Brain microvascular endothelial cell (primary cell): ENCODE data around the gene ANKRD65.

Experiments
- DNase-seq: peaks from one replicate; pipeline ENCODE4 v3.0.0-alpha.2; 2020
- H3K27ac ChIP-seq: fragments of 250-450 bp; sonication (Bioruptor Pico); 2 replicates; pipeline ENCODE4 v1.5.1; 2020; ENCODE audit warnings: mild to moderate bottlenecking, moderate library complexity
- H3K27me3 ChIP-seq: fragments of 250-450 bp; sonication (Bioruptor Pico); replicated peaks from 2 replicates; pipeline ENCODE4 v1.5.1; 2020; ENCODE audit warnings: mild to moderate bottlenecking
- H3K36me3 ChIP-seq: fragments of 250-450 bp; sonication (Bioruptor Pico); replicated peaks from 2 replicates; pipeline ENCODE4 v1.5.1; 2020; ENCODE audit warnings: mild to moderate bottlenecking
- H3K4me3 ChIP-seq: 2 replicates; pipeline ENCODE4 v1.5.1; 2011; ENCODE audit warnings: low read depth, mild to moderate bottlenecking, control low read depth, low read length, moderate library complexity
- in situ Hi-C: cut with HindIII; loops from 2 replicates; pipeline ENCODE4 v1.10.0; 2017; ENCODE audit warnings: low sequenced_read_pairs, low pct_ligation_motif_present
- TF ChIP-seq, protein P1 (sequence below): IDR thresholded peaks from 2 replicates; pipeline ENCODE4 v1.5.1; 2011; ENCODE audit warnings: low read depth, mild to moderate bottlenecking, moderate library complexity, low read length, control low read depth, inconsistent platforms; ENCODE audit errors: missing control alignments

The ANKRD65 gene

DNA sequence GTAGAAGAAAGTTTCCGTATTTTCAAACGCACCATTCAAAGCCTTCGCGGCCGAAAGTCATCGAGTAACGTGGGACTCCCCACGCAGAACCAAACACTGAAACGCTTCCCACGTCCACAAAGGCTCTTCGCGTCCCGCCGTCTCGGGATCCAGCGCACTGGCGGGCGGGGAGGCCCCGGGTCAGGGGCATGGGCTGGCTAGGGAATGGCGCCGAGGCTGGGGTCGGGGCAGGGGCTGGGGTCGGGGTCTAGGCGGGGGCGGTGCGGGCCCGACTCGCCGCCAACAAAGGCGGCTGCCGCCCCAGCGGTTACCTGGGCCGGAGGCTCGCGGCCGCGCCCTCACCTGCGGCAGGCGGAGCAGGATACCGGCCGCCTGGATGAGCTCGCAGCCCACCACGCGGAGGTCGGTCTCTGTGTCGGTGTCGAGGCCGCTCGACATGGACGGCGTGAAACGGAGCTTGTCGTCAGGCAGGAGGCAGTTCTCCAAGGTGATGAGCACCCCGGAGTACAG lies 22.3 kb downstream of the ANKRD65 start:
- peaks cover 42% of the 10 kb centered on the region for H3K36me3 ChIP-seq
- TF ChIP-seq, protein P1, sequence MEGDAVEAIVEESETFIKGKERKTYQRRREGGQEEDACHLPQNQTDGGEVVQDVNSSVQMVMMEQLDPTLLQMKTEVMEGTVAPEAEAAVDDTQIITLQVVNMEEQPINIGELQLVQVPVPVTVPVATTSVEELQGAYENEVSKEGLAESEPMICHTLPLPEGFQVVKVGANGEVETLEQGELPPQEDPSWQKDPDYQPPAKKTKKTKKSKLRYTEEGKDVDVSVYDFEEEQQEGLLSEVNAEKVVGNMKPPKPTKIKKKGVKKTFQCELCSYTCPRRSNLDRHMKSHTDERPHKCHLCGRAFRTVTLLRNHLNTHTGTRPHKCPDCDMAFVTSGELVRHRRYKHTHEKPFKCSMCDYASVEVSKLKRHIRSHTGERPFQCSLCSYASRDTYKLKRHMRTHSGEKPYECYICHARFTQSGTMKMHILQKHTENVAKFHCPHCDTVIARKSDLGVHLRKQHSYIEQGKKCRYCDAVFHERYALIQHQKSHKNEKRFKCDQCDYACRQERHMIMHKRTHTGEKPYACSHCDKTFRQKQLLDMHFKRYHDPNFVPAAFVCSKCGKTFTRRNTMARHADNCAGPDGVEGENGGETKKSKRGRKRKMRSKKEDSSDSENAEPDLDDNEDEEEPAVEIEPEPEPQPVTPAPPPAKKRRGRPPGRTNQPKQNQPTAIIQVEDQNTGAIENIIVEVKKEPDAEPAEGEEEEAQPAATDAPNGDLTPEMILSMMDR = no peak
- no peaks in the 10 kb centered on the region for H3K27me3 ChIP-seq
- in situ Hi-C loops = no loop called here
- H3K4me3 ChIP-seq = peak overlapping the region; percentile 90
- DNase-seq = no peak
- peak overlapping the region; percentile 63 for H3K27ac ChIP-seq

DNA sequence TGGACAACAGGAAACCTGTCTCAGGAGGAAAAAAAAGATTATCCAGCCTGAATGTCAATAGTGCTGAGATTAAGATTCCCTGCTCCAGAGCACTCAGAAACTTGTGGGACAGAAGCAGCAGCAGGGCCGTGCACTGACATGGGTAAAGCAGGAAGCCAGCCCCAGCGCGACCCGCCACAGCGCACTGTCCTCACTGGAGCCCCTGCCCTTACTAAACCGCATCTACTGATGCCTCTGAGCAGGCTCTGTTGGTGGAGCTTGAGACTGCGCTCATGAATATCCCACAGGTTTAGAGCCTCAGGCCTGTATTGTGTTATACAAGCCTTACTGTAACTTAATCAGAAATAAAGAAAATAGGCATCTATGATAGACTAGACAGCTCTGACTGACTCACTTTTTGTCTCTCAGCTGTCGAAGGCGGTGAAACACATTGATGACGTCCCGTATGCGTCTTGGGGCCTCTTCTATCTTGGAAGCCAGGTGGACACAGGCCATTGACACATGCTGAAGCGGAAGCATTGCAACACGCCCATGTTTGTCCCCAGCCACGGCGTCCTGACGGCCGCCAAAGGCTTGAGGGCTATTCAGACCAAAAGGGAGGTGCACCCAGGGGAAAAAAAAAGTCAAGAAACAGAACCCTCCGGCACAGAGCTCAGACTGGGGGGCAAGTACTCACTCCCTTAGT lies 23.1 kb downstream of the ANKRD65 start:
- Histone ChIP-seq H3K4me3 (peak overlapping the region; percentile 90), H3K27me3 (no peaks in the 10 kb centered on the region), H3K27ac (peak overlapping the region; percentile 63), H3K36me3 (peaks cover 50% of the 10 kb centered on the region)
- in situ Hi-C loops = no loop called here
- TF ChIP-seq, protein P1 = peak; percentile 8
- peak; percentile 32 for DNase-seq

DNA sequence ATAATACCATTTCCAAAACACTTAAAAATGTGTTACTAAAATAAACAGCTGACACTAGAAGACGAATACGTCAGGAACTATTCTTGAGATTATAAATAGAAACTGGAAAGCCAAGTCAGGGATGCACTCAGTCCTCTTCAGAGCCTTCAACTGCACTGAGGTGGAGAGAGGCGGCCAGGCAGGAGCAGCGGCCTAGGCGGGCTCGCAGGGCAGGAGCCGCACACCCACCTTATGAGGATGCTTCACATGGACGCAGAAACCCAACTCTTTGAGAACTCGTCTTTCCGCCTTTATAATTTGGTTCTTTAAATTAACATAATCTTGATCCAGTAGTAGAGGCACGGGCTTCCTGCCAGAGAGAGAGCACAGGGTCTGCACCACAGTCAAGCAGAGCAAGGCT lies 25.9 kb downstream of the ANKRD65 start:
- H3K27ac ChIP-seq = no peak overlapping the region
- peaks cover 61% of the 10 kb centered on the region for H3K36me3 ChIP-seq
- H3K4me3 ChIP-seq = no peak overlapping the region
- in situ Hi-C loops = no loop called here
- no peaks in the 10 kb centered on the region for H3K27me3 ChIP-seq
- TF ChIP-seq, protein P1 = no peak
- DNase-seq = no peak

DNA sequence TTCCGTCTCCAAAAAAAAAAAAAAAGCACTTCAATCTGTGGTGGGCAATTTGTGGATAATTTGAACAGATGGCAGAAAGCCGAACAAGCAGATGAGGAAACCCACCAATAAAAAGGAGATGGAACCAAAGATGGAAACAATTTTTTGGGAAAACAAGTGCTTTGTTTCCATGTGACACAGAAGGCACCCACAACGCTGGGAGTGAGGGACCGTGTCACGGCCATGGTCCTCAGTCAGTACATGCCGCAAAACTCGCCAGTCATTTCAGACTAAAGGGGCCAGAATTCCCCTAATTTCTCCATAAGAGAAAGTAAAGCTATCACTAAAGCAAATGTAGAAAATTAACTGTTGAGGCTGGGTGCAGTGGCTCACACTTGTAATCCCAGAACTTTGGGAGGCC lies 27.0 kb downstream of the ANKRD65 start:
- Histone ChIP-seq H3K4me3 (no peak overlapping the region), H3K36me3 (peaks cover 71% of the 10 kb centered on the region)

DNA sequence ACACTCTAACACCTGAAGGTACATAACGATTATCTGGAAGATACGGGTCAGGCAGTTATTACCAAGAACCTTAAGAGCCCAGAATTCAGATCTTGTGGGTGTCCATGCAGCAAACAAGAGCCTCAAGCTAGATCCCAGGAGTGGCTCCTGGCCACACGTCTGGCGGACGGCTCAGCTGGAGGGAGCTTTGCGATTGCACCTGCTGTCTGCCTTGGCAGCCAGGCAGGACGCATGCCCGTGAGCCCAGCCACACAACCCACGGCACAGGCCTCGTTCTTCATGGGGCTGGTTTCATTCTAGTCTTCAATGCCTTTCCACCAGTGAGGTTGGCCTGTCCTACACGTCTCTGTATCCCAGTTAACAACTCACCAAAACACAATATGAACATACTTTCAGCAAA lies 27.6 kb downstream of the ANKRD65 start:
- no peak overlapping the region for H3K4me3 ChIP-seq
- no peak for DNase-seq
- peaks cover 78% of the 10 kb centered on the region for H3K36me3 ChIP-seq
- H3K27me3 ChIP-seq = no peaks in the 10 kb centered on the region
- in situ Hi-C loops = no loop called here
- no peak overlapping the region for H3K27ac ChIP-seq
- TF ChIP-seq, protein P1 = no peak

More for the DNA sequence above, 27.0 kb downstream of the ANKRD65 start:
- TF ChIP-seq, protein P1 = no peak
- Histone ChIP-seq H3K27me3 (no peaks in the 10 kb centered on the region), H3K27ac (no peak overlapping the region)
- in situ Hi-C loops = no loop called here
- DNase-seq = no peak

DNA sequence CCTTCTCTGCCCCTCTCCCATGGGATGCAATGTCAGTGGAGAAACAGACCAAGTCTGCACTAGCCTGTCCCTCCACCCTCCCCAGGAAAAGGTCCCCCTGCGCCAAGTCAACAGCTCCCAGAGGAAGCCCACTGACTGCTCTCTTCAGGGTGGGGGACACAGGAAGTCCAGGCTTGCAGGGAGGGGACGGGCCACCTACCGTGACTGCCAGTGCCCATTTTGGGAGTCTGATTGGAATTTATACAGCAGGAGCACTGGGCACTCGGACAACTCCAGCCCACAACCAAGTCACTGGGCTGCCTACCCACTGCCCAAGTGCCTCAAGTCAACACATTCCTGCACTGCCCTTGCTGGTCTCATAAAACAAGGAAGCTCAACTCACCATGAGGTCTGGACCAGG lies 28.1 kb downstream of the ANKRD65 start:
- Histone ChIP-seq H3K4me3 (no peak overlapping the region), H3K27me3 (no peaks in the 10 kb centered on the region), H3K36me3 (peaks cover 82% of the 10 kb centered on the region), H3K27ac (no peak overlapping the region)
- in situ Hi-C loops = no loop called here
- DNase-seq = no peak
- TF ChIP-seq, protein P1 = no peak
